ENCODE data around the gene VPS13D. TPM values are rescaled to one million over a fixed set of nuclear protein-coding genes. Genes with fewer than 3 reads are reported as not detected.

VPS13D gene
- total RNA-seq, 6 experiments from 2014 or later = 25.9 to 36.9 (median 30.8) TPM

DNA sequence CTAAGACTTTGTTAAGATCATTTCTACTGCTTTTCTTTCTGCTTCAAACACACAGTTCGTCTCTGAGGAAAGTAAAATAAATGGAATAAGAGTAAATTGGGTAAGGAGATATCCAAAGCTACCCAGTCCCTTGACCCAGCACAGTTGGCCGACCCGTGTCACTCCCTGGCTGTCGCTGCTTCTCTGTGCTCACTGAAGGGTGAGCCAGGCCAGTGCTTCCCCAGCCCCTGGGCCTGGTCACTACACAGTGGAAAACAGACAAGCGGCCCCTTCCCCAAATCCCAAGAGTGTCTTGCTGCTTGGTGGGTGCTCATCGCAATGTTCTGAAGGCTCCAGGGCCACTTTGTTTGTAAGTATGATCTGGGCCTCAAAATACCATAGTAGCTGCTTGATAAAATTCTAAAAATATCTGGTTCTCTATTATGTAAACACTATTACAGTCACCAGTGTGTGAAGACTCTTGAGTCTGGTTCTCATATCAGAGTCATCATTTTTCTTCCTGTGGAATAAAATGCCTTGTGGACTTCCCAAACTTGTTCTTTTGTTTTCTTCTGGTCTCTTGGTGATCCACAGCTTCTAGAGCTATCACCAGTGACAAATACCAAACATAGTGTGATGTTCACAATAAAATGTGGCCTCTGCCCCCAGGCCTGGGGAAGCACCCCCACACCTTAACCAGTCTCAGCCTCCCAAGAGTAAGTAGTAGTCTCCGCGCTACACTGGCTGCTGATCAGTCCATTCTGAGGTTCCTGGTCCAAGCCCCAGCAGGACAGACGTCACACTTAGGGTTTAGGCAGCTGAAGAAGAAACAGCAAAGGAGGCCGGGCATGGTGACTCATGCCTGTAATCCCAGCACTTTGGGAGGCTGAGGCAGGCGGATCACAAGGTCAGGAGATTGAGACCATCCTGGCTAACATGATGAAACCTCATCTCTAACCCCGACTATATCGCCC, 282.0 kb downstream of the VPS13D start:
- ATAC-seq (peak in 1 of 4 donors; percentile 9), DNase-seq (no peak)
- Histone ChIP-seq H3K4me1 (no peaks in the 10 kb centered on the region), H3K27me3 (no peaks in the 10 kb centered on the region), H3K9me3 (no peaks in the 10 kb centered on the region), H3K27ac (peak overlapping the region; percentile 11 to 26 (median 22)), H3K4me3 (no peak overlapping the region), H3K36me3 (peaks cover 0 to 15% (median 1%) of the 10 kb centered on the region in 4 donors)
- TF ChIP-seq CTCF (IDR thresholded peaks at IDR 0.05) = no peak
- TF ChIP-seq POLR2A (IDR thresholded peaks at IDR 0.05) = no peak
- intact Hi-C loops (cut with DNase I) = no loop called here
- 96% methylated on average over 5 of the region's 13 CpGs for WGBS (ENCODE audit: insufficient coverage, low coverage, low lambda C conversion rate, missing lambda C conversion rate)

- WGBS (ENCODE audit: insufficient coverage, low coverage, low lambda C conversion rate, missing lambda C conversion rate) = 97% methylated on average over 10 of the region's 10 CpGs
- H3K27me3 ChIP-seq = no peaks in the 10 kb centered on the region
- H3K4me3 ChIP-seq = no peak overlapping the region
- no peaks in the 10 kb centered on the region for H3K9me3 ChIP-seq
- intact Hi-C loops (cut with DNase I) = no loop called here
- no peaks in the 10 kb centered on the region for H3K4me1 ChIP-seq
- TF ChIP-seq POLR2A (IDR thresholded peaks at IDR 0.05) (no peak), CTCF (IDR thresholded peaks at IDR 0.05) (no peak)
- ATAC-seq (peak in 1 of 4 donors; percentile 29), DNase-seq (no peak)
- H3K36me3 ChIP-seq = peaks cover 0 to 5% (median 0%) of the 10 kb centered on the region in 4 donors
- H3K27ac ChIP-seq = no peak overlapping the region
Measured at GRCh38 chr1:12513181-12513580, 283.4 kb downstream of the VPS13D start.

- intact Hi-C loops (cut with DNase I) = no loop called here
- no peak for DNase-seq
- no peak for ATAC-seq
- no peaks in the 10 kb centered on the region for H3K27me3 ChIP-seq
- H3K9me3 ChIP-seq = no peaks in the 10 kb centered on the region
- no peaks in the 10 kb centered on the region for H3K36me3 ChIP-seq
- TF ChIP-seq CTCF (IDR thresholded peaks at IDR 0.05) (no peak), POLR2A (IDR thresholded peaks at IDR 0.05) (no peak)
- WGBS (ENCODE audit: insufficient coverage, low coverage, low lambda C conversion rate, missing lambda C conversion rate) = 100% methylated on average over 6 of the region's 8 CpGs
- no peak overlapping the region for H3K27ac ChIP-seq
- H3K4me1 ChIP-seq = no peaks in the 10 kb centered on the region
- H3K4me3 ChIP-seq = no peak overlapping the region
Measured at GRCh38 chr1:12514590-12514989, 284.8 kb downstream of the VPS13D start.

- DNase-seq (no peak), ATAC-seq (no peak)
- H3K9me3 ChIP-seq = no peaks in the 10 kb centered on the region
- 88% methylated on average over 4 of the region's 5 CpGs for WGBS (ENCODE audit: insufficient coverage, low coverage, low lambda C conversion rate, missing lambda C conversion rate)
- TF ChIP-seq CTCF (IDR thresholded peaks at IDR 0.05) = no peak
- TF ChIP-seq POLR2A (IDR thresholded peaks at IDR 0.05) = no peak
- intact Hi-C loops (cut with DNase I) = no loop called here
- H3K36me3 ChIP-seq = no peaks in the 10 kb centered on the region
- no peak overlapping the region for H3K4me3 ChIP-seq
- H3K27me3 ChIP-seq = no peaks in the 10 kb centered on the region
- H3K27ac ChIP-seq = no peak overlapping the region
- no peaks in the 10 kb centered on the region for H3K4me1 ChIP-seq
Measured at GRCh38 chr1:12515234-12515633, 285.4 kb downstream of the VPS13D start.

Data from right lobe of liver (tissue), 6 donors.